ENCODE results near the gene RIT2. TPM values are rescaled to one million over a fixed set of nuclear protein-coding genes. Genes with fewer than 3 reads are reported as not detected.

RIT2 gene
- total RNA-seq = not detected
- not detected for polyA plus RNA-seq
- long read RNA-seq, donor 1 = 0 reads
- long read RNA-seq, donor 2 = 0 reads
- long read RNA-seq, donor 3 = 0 reads
- long read RNA-seq, donor 4 = 0 reads
- long read RNA-seq, donor 5 = 0 reads

GRCh38 chr18:43115076-43115921 lies at the start of gene RIT2:
RIT2 (minus strand) TSS chr18:43115685.
- 68 to 75% methylated on average over 18 of the region's 18 CpGs for WGBS, 2 donors
- TF ChIP-seq CTCF (IDR thresholded peaks at IDR 0.05; ENCODE audit: control extremely low read depth, extremely low read depth) = no peak
- ATAC-seq (ENCODE audit: insufficient read depth, low FRiP score) = no peak
- H3K36me3 ChIP-seq (ENCODE audit: control insufficient read depth in 4 of 4, insufficient read depth in 4 of 4, low read length in 4 of 4) = no peaks in the 10 kb centered on the region
- no peak for DNase-seq
- no peak within 1 kb of the TSS for H3K27ac ChIP-seq (ENCODE audit: low read depth in 1 of 2, low read length in 1 of 2)
- H3K27me3 ChIP-seq (ENCODE audit: control insufficient read depth in 3 of 3, insufficient read depth in 3 of 3, low read length in 2 of 3) = no peaks in the 10 kb centered on the region
- no peaks in the 10 kb centered on the region for H3K9me3 ChIP-seq (ENCODE audit: control insufficient read depth in 4 of 4, insufficient read depth in 3 of 4, low read length in 3 of 4)
- H3K9ac ChIP-seq (ENCODE audit: insufficient read depth in 1 of 2, low read length in 2 of 2) = no peak within 1 kb of the TSS
- H3K4me3 ChIP-seq = no peak within 1 kb of the TSS
- H3K4me1 ChIP-seq (ENCODE audit: control insufficient read depth in 5 of 5, insufficient read depth in 5 of 5, low read length in 5 of 5) = no peaks in the 10 kb centered on the region

GRCh38 chr18:43161528-43161927 lies 46.0 kb upstream of the RIT2 start:
- H3K4me1 ChIP-seq (ENCODE audit: control insufficient read depth in 5 of 5, insufficient read depth in 5 of 5, low read length in 5 of 5) = peaks cover 0 to 13% (median 0%) of the 10 kb centered on the region in 5 donors
- H3K4me3 ChIP-seq = no peak overlapping the region
- H3K9ac ChIP-seq (ENCODE audit: insufficient read depth in 1 of 2, low read length in 2 of 2) = no peak overlapping the region
- 80 to 84% methylated on average over 1 of the region's 1 CpG for whole genome bisulfite sequencing, 2 donors
- ATAC-seq (ENCODE audit: insufficient read depth, low FRiP score) = no peak
- DNase-seq = no peak
- no peak overlapping the region for H3K27ac ChIP-seq (ENCODE audit: low read depth in 1 of 2, low read length in 1 of 2)
- H3K9me3 ChIP-seq (ENCODE audit: control insufficient read depth in 4 of 4, insufficient read depth in 3 of 4, low read length in 3 of 4) = peaks cover 0 to 2% (median 1%) of the 10 kb centered on the region in 4 donors
- no peaks in the 10 kb centered on the region for H3K36me3 ChIP-seq (ENCODE audit: control insufficient read depth in 4 of 4, insufficient read depth in 4 of 4, low read length in 4 of 4)
- H3K27me3 ChIP-seq (ENCODE audit: control insufficient read depth in 3 of 3, insufficient read depth in 3 of 3, low read length in 2 of 3) = no peaks in the 10 kb centered on the region
- TF ChIP-seq CTCF (IDR thresholded peaks at IDR 0.05; ENCODE audit: control extremely low read depth, extremely low read depth) = no peak

- Histone ChIP-seq H3K36me3 (ENCODE audit: control insufficient read depth in 4 of 4, insufficient read depth in 4 of 4, low read length in 4 of 4) (no peaks in the 10 kb centered on the region), H3K27me3 (ENCODE audit: control insufficient read depth in 3 of 3, insufficient read depth in 3 of 3, low read length in 2 of 3) (no peaks in the 10 kb centered on the region), H3K4me1 (ENCODE audit: control insufficient read depth in 5 of 5, insufficient read depth in 5 of 5, low read length in 5 of 5) (peaks cover 0 to 13% (median 0%) of the 10 kb centered on the region in 5 donors), H3K27ac (ENCODE audit: low read depth in 1 of 2, low read length in 1 of 2) (no peak overlapping the region), H3K9me3 (ENCODE audit: control insufficient read depth in 4 of 4, insufficient read depth in 3 of 4, low read length in 3 of 4) (peaks cover 0 to 2% (median 0%) of the 10 kb centered on the region in 4 donors), H3K4me3 (no peak overlapping the region), H3K9ac (ENCODE audit: insufficient read depth in 1 of 2, low read length in 2 of 2) (no peak overlapping the region)
- no peak for TF ChIP-seq CTCF (IDR thresholded peaks at IDR 0.05; ENCODE audit: control extremely low read depth, extremely low read depth)
- no peak for ATAC-seq (ENCODE audit: insufficient read depth, low FRiP score)
- DNase-seq = no peak
- 39 to 63% methylated on average over 1 of the region's 1 CpG for WGBS, 2 donors
Observed at GRCh38 chr18:43160509-43160908, 45.0 kb upstream of the RIT2 start.

Measured in lung (tissue), 16 donors.